BLaER1 treated with 17β-estradiol and CSF1 and Interleukin-3, amounts not matched to agents 10 nM and 100 nM (cell line): ENCODE results near the gene KCNJ8.
"Not testable (repeated sequence)": the region's sequence is repeated elsewhere in the genome, so short reads cannot be mapped to it uniquely, and the experiment has no call there.

ENCODE experiments used
- H3K27ac ChIP-seq, 11 experiments: shearing (Covaris generic); formaldehyde crosslinking; 2 replicates each; pipeline ENCODE4 v1.8.1; 2022
- H3K27me3 ChIP-seq, 11 experiments: shearing (Covaris generic); formaldehyde crosslinking; 2 replicates each; pipeline ENCODE4 v1.8.1; 2022
- H3K36me3 ChIP-seq, 11 experiments: shearing (Covaris generic); formaldehyde crosslinking; 2 replicates each; pipeline ENCODE4 v1.8.1; 2022
- H3K4me1 ChIP-seq, 10 experiments: shearing (Covaris generic); formaldehyde crosslinking; 2 replicates each; pipeline ENCODE4 v1.8.1; 2022
- H3K4me2 ChIP-seq, 11 experiments: shearing (Covaris generic); formaldehyde crosslinking; 2 replicates each; pipeline ENCODE4 v1.8.1; 2022
- H3K4me3 ChIP-seq, 10 experiments: shearing (Covaris generic); formaldehyde crosslinking; 2 replicates each; pipeline ENCODE4 v1.8.1; 2022
- H3K9ac ChIP-seq, 11 experiments: shearing (Covaris generic); formaldehyde crosslinking; 2 replicates each; pipeline ENCODE4 v1.8.1; 2022
- H3K9me3 ChIP-seq, 11 experiments: shearing (Covaris generic); formaldehyde crosslinking; replicated peaks in 1 of 11; 2 replicates each; pipeline ENCODE4 v1.8.1; 2022
- H4K20me1 ChIP-seq, 11 experiments: shearing (Covaris generic); formaldehyde crosslinking; 2 replicates each; pipeline ENCODE4 v1.8.1; 2022
- Cebpa-rat ChIP-seq, 11 experiments: shearing (Covaris generic); IDR thresholded peaks; 2 replicates each; pipeline ENCODE4 v1.8.1; 2022

KCNJ8 gene

GRCh38 chr12:21788089-21788983 lies 13.8 kb upstream of the KCNJ8 start:
- TF ChIP-seq Cebpa-rat (IDR thresholded peaks at IDR 0.05): no peak
- no peak overlapping the region for H3K4me3 ChIP-seq
- H4K20me1 ChIP-seq: no peaks in the 10 kb centered on the region
- H3K4me1 ChIP-seq: no peaks in the 10 kb centered on the region
- no peak overlapping the region for H3K27ac ChIP-seq
- H3K27me3 ChIP-seq: no peaks in the 10 kb centered on the region
- no peak overlapping the region for H3K9ac ChIP-seq
- H3K4me2 ChIP-seq: no peak overlapping the region
- H3K9me3 ChIP-seq: no peaks in the 10 kb centered on the region; a peak in 1 of 22 replicates
- H3K36me3 ChIP-seq: no peaks in the 10 kb centered on the region

- Histone ChIP-seq H3K27me3 (no peaks in the 10 kb centered on the region), H4K20me1 (no peaks in the 10 kb centered on the region), H3K4me2 (no peak overlapping the region), H3K4me1 (no peaks in the 10 kb centered on the region), H3K4me3 (no peak overlapping the region), H3K36me3 (no peaks in the 10 kb centered on the region), H3K27ac (no peak overlapping the region), H3K9ac (no peak overlapping the region), H3K9me3 (no peaks in the 10 kb centered on the region; a peak in 1 of 22 replicates)
- TF ChIP-seq Cebpa-rat (IDR thresholded peaks at IDR 0.05): no peak
Observed at GRCh38 chr12:21786041-21786531, 11.6 kb upstream of the KCNJ8 start.

- not testable (repeated sequence) for H3K9me3 ChIP-seq, H3K4me2 ChIP-seq, H3K27ac ChIP-seq, H3K36me3 ChIP-seq, H3K9ac ChIP-seq, H3K4me1 ChIP-seq, H3K4me3 ChIP-seq, H4K20me1 ChIP-seq, H3K27me3 ChIP-seq
Observed at GRCh38 chr12:21782723-21783122, 8.2 kb upstream of the KCNJ8 start.

GRCh38 chr12:21780786-21781185 lies 6.3 kb upstream of the KCNJ8 start:
- Histone ChIP-seq H3K4me3 (no peak overlapping the region), H3K9me3 (no peaks in the 10 kb centered on the region), H3K27me3 (peaks cover 0 to 1% (median 0%) of the 10 kb centered on the region in 11 experiments; a peak in 3 of 22 replicates), H3K36me3 (no peaks in the 10 kb centered on the region), H4K20me1 (no peaks in the 10 kb centered on the region), H3K4me1 (no peaks in the 10 kb centered on the region), H3K9ac (no peak overlapping the region), H3K27ac (no peak overlapping the region), H3K4me2 (no peak overlapping the region)
- no peak for TF ChIP-seq Cebpa-rat (IDR thresholded peaks at IDR 0.05)

GRCh38 chr12:21776175-21776574 lies 1.7 kb upstream of the KCNJ8 start:
- H3K4me3 ChIP-seq: no peak overlapping the region
- peaks cover 4 to 26% (median 23%) of the 10 kb centered on the region in 11 experiments; a peak in 21 of 22 replicates for H3K27me3 ChIP-seq

GRCh38 chr12:21775133-21775820 lies 771 bp upstream of the KCNJ8 start:
- TF ChIP-seq Cebpa-rat (IDR thresholded peaks at IDR 0.05): no peak
- H3K27me3 ChIP-seq: peaks cover 4 to 26% (median 23%) of the 10 kb centered on the region in 11 experiments; a peak in 21 of 22 replicates
- no peak overlapping the region for H3K9ac ChIP-seq
- no peaks in the 10 kb centered on the region for H3K4me1 ChIP-seq
- no peak overlapping the region for H3K4me2 ChIP-seq
- no peaks in the 10 kb centered on the region for H3K36me3 ChIP-seq
- H3K9me3 ChIP-seq: peaks cover 0 to 7% (median 0%) of the 10 kb centered on the region in 11 experiments; a peak in 2 of 22 replicates
- H3K4me3 ChIP-seq: no peak overlapping the region
- no peaks in the 10 kb centered on the region for H4K20me1 ChIP-seq
- no peak overlapping the region for H3K27ac ChIP-seq

More at GRCh38 chr12:21776175-21776574, 1.7 kb upstream of the KCNJ8 start:
- Histone ChIP-seq H3K9ac (no peak overlapping the region), H3K4me1 (no peaks in the 10 kb centered on the region), H3K9me3 (peaks cover 0 to 7% (median 0%) of the 10 kb centered on the region in 11 experiments; a peak in 2 of 22 replicates), H3K4me2 (no peak overlapping the region), H3K27ac (no peak overlapping the region), H4K20me1 (no peaks in the 10 kb centered on the region), H3K36me3 (no peaks in the 10 kb centered on the region)
- no peak for TF ChIP-seq Cebpa-rat (IDR thresholded peaks at IDR 0.05)

GRCh38 chr12:21773806-21774205 lies 700 bp downstream of the KCNJ8 start:
- Histone ChIP-seq H3K9me3 (peaks cover 0 to 7% (median 0%) of the 10 kb centered on the region in 11 experiments; a peak in 2 of 22 replicates), H3K4me1 (no peaks in the 10 kb centered on the region), H4K20me1 (no peaks in the 10 kb centered on the region), H3K4me2 (no peak overlapping the region), H3K9ac (no peak overlapping the region), H3K27ac (no peak overlapping the region), H3K27me3 (peaks cover 4 to 26% (median 23%) of the 10 kb centered on the region in 11 experiments; a peak in 21 of 22 replicates), H3K4me3 (no peak overlapping the region), H3K36me3 (no peaks in the 10 kb centered on the region)
- TF ChIP-seq Cebpa-rat (IDR thresholded peaks at IDR 0.05): no peak

GRCh38 chr12:21773263-21773741 lies 1.2 kb downstream of the KCNJ8 start:
- no peak overlapping the region for H3K4me3 ChIP-seq
- no peak overlapping the region for H3K4me2 ChIP-seq

GRCh38 chr12:21771311-21771710 lies 3.2 kb downstream of the KCNJ8 start:
- Histone ChIP-seq H3K9ac (no peak overlapping the region), H3K27ac (no peak overlapping the region), H3K27me3 (peaks cover 4 to 26% (median 23%) of the 10 kb centered on the region in 11 experiments; a peak in 21 of 22 replicates), H3K4me1 (no peaks in the 10 kb centered on the region), H3K4me2 (no peak overlapping the region), H3K4me3 (no peak overlapping the region), H4K20me1 (no peaks in the 10 kb centered on the region), H3K36me3 (no peaks in the 10 kb centered on the region), H3K9me3 (peaks cover 0 to 7% (median 0%) of the 10 kb centered on the region in 11 experiments; a peak in 2 of 22 replicates)
- no peak for TF ChIP-seq Cebpa-rat (IDR thresholded peaks at IDR 0.05)

More at GRCh38 chr12:21773263-21773741, 1.2 kb downstream of the KCNJ8 start:
- no peaks in the 10 kb centered on the region for H3K4me1 ChIP-seq
- peaks cover 4 to 26% (median 23%) of the 10 kb centered on the region in 11 experiments; a peak in 21 of 22 replicates for H3K27me3 ChIP-seq
- H3K9me3 ChIP-seq: peaks cover 0 to 7% (median 0%) of the 10 kb centered on the region in 11 experiments; a peak in 2 of 22 replicates
- no peak overlapping the region for H3K9ac ChIP-seq
- H3K27ac ChIP-seq: no peak overlapping the region
- no peak for TF ChIP-seq Cebpa-rat (IDR thresholded peaks at IDR 0.05)
- H3K36me3 ChIP-seq: no peaks in the 10 kb centered on the region
- no peaks in the 10 kb centered on the region for H4K20me1 ChIP-seq
